Caco-2 (cell line): Measurements from ENCODE around the gene NFATC1. TPM values are rescaled to one million over a fixed set of nuclear protein-coding genes. Genes with fewer than 3 reads are reported as not detected.

Experiments
- BruUV-seq: library from RNA; stranded (reverse); fragments of 400-500 nt; replicated peaks from 2 replicates; lab custom pipeline; 2021; lab: Mats Ljungman, UMichigan
- CTCF ChIA-PET: fragments of 300-600 bp; sonication (Branson Sonifier 250); formaldehyde crosslinking; loops from one replicate; lab custom pipeline; 2022; ENCODE audit warnings: antibody characterized with exemption; lab: Charles Lee
- POLR2A ChIA-PET: fragments of 300-600 bp; sonication (Branson Sonifier 250); formaldehyde crosslinking; loops from one replicate; lab custom pipeline; 2022; ENCODE audit warnings: antibody characterized with exemption; lab: Charles Lee
- DNase-seq, 2 experiments: peaks; one replicate each; pipeline versions ENCODE4 v3.0.0 to v3.0.0-alpha.2; 2020 to 2022
- H3K27me3 ChIP-seq: replicated peaks from 2 replicates; pipeline ENCODE4 v1.6.0; 2011; ENCODE audit warnings: low read length; ENCODE audit not compliant: control insufficient read depth, insufficient read depth
- H3K36me3 ChIP-seq: 2 replicates; pipeline ENCODE4 v1.5.1; 2011; ENCODE audit warnings: low read length; ENCODE audit not compliant: control insufficient read depth, insufficient read depth
- H3K4me1 ChIP-seq: fragments of 250-450 bp; sonication (Bioruptor Pico); 2 replicates; pipeline ENCODE4 v1.5.1; 2020; ENCODE audit warnings: mild to moderate bottlenecking
- H3K4me3 ChIP-seq: 2 replicates; pipeline ENCODE4 v1.5.1; 2011; ENCODE audit warnings: low read depth, mild to moderate bottlenecking, control low read depth, low read length
- H3K9me3 ChIP-seq: fragments of 250-450 bp; sonication (Bioruptor Pico); 2 replicates; pipeline ENCODE4 v1.5.1; 2020; ENCODE audit warnings: mild to moderate bottlenecking, moderate library complexity
- H3K27ac Mint-ChIP-seq: one replicate; pipeline ENCODE4 v1.8.0; 2022; ENCODE audit warnings: mixed read lengths; ENCODE audit not compliant: unreplicated experiment
- H3K27me3 Mint-ChIP-seq: one replicate; pipeline ENCODE4 v1.8.0; 2022; ENCODE audit warnings: mixed read lengths; ENCODE audit not compliant: insufficient read depth, unreplicated experiment
- H3K36me3 Mint-ChIP-seq: one replicate; pipeline ENCODE4 v1.8.0; 2022; ENCODE audit warnings: mild to moderate bottlenecking, mixed read lengths; ENCODE audit not compliant: insufficient read depth, unreplicated experiment
- H3K4me1 Mint-ChIP-seq: one replicate; pipeline ENCODE4 v1.8.0; 2022; ENCODE audit warnings: low read depth, mixed read lengths; ENCODE audit not compliant: unreplicated experiment
- H3K4me3 Mint-ChIP-seq: one replicate; pipeline ENCODE4 v1.8.0; 2022; ENCODE audit warnings: mild to moderate bottlenecking, moderate library complexity, mixed read lengths; ENCODE audit not compliant: unreplicated experiment
- H3K9me3 Mint-ChIP-seq: one replicate; pipeline ENCODE4 v1.8.0; 2022; ENCODE audit warnings: mixed read lengths; ENCODE audit not compliant: unreplicated experiment
- CTCF ChIP-seq, 2 experiments: fragments of 200-600 bp in 1 of 2; IDR thresholded peaks; 1 replicate in 1 of 2; 2 replicates in 1 of 2; pipeline versions ENCODE4 v1.5.1 to v1.8.0; 2011 to 2022; ENCODE audit warnings: antibody characterized with exemption in 1 of 2, control low read depth in 1 of 2, inconsistent platforms in 1 of 2, low read depth in 1 of 2, low read length in 1 of 2, mild to moderate bottlenecking in 1 of 2, moderate library complexity in 1 of 2; ENCODE audit not compliant: insufficient read depth in 1 of 2, severe bottlenecking in 1 of 2, unreplicated experiment in 1 of 2
- intact Hi-C: fragments of 100-400 bp; cut with micrococcal nuclease; formaldehyde crosslinking; loops from one replicate; pipeline ENCODE4 v1.10.0; 2022; ENCODE audit not compliant: unreplicated experiment
- total RNA-seq: library from RNA; stranded (reverse); gene quantifications from 2 replicates; pipeline ENCODE4 v1.2.3, GENCODE V29; 2022

The NFATC1 gene
- total RNA-seq, 1 experiment from 2014 or later, result 0.66 TPM

GRCh38 chr18:79490626-79491041, 94.9 kb downstream of the NFATC1 start:
- no peaks in the 10 kb centered on the region for H3K9me3 ChIP-seq
- intact Hi-C loops, result no loop called here
- TF ChIP-seq CTCF (IDR thresholded peaks at IDR 0.05; ENCODE audit: insufficient read depth in 1 of 2, low read depth in 1 of 2, low read length in 1 of 2, severe bottlenecking in 1 of 2, unreplicated experiment in 1 of 2), result no peak
- BruUV-seq, result no TSS peak
- Mint-ChIP-seq H3K4me3 (no peak overlapping the region), H3K4me1 (no peaks in the 10 kb centered on the region), H3K27me3 (no peaks in the 10 kb centered on the region), H3K27ac (no peak overlapping the region), H3K9me3 (no peaks in the 10 kb centered on the region), H3K36me3 (no peaks in the 10 kb centered on the region)
- POLR2A ChIA-PET, result no interaction called here
- no peak overlapping the region for H3K4me3 ChIP-seq
- no peaks in the 10 kb centered on the region for H3K4me1 ChIP-seq
- CTCF ChIA-PET, result no interaction called here
- no peaks in the 10 kb centered on the region for H3K27me3 ChIP-seq
- no peaks in the 10 kb centered on the region for H3K36me3 ChIP-seq
- no peak for DNase-seq

GRCh38 chr18:79491081-79491551, 95.4 kb downstream of the NFATC1 start:
- H3K9me3 ChIP-seq, result no peaks in the 10 kb centered on the region
- Mint-ChIP-seq H3K27me3 (no peaks in the 10 kb centered on the region), H3K36me3 (no peaks in the 10 kb centered on the region), H3K4me3 (no peak overlapping the region), H3K27ac (no peak overlapping the region), H3K9me3 (no peaks in the 10 kb centered on the region), H3K4me1 (no peaks in the 10 kb centered on the region)
- POLR2A ChIA-PET, result no interaction called here
- H3K36me3 ChIP-seq, result no peaks in the 10 kb centered on the region
- CTCF ChIA-PET, result no interaction called here
- TF ChIP-seq CTCF (IDR thresholded peaks at IDR 0.05; ENCODE audit: insufficient read depth in 1 of 2, low read depth in 1 of 2, low read length in 1 of 2, severe bottlenecking in 1 of 2, unreplicated experiment in 1 of 2), result no peak
- H3K4me1 ChIP-seq, result no peaks in the 10 kb centered on the region
- BruUV-seq, result no TSS peak
- DNase-seq, result no peak
- intact Hi-C loops, result no loop called here
- H3K27me3 ChIP-seq, result no peaks in the 10 kb centered on the region
- no peak overlapping the region for H3K4me3 ChIP-seq

- Mint-ChIP-seq H3K9me3 (no peaks in the 10 kb centered on the region), H3K4me1 (no peaks in the 10 kb centered on the region), H3K4me3 (no peak overlapping the region), H3K27me3 (no peaks in the 10 kb centered on the region), H3K36me3 (no peaks in the 10 kb centered on the region), H3K27ac (no peak overlapping the region)
- Histone ChIP-seq H3K36me3 (no peaks in the 10 kb centered on the region), H3K27me3 (no peaks in the 10 kb centered on the region), H3K4me1 (no peaks in the 10 kb centered on the region), H3K9me3 (no peaks in the 10 kb centered on the region), H3K4me3 (no peak overlapping the region)
- CTCF ChIA-PET, result no interaction called here
- BruUV-seq, result no TSS peak
- POLR2A ChIA-PET, result no interaction called here
- intact Hi-C loops, result no loop called here
- TF ChIP-seq CTCF (IDR thresholded peaks at IDR 0.05; ENCODE audit: insufficient read depth in 1 of 2, low read depth in 1 of 2, low read length in 1 of 2, severe bottlenecking in 1 of 2, unreplicated experiment in 1 of 2), result no peak
- no peak for DNase-seq
These were observed 97.6 kb downstream of the NFATC1 start for GRCh38 chr18:79493211-79493800.
